Cortex of kidney (tissue), 1 donor: ENCODE results near the gene NPAS4.
"Not testable (repeated sequence)": the region's sequence is repeated elsewhere in the genome, so short reads cannot be mapped to it uniquely, and the experiment has no call there.

Source experiments
- DNase-seq: peaks from one replicate; lab custom pipeline; 2025; lab: John Stamatoyannopoulos, UW

The NPAS4 gene

DNA sequence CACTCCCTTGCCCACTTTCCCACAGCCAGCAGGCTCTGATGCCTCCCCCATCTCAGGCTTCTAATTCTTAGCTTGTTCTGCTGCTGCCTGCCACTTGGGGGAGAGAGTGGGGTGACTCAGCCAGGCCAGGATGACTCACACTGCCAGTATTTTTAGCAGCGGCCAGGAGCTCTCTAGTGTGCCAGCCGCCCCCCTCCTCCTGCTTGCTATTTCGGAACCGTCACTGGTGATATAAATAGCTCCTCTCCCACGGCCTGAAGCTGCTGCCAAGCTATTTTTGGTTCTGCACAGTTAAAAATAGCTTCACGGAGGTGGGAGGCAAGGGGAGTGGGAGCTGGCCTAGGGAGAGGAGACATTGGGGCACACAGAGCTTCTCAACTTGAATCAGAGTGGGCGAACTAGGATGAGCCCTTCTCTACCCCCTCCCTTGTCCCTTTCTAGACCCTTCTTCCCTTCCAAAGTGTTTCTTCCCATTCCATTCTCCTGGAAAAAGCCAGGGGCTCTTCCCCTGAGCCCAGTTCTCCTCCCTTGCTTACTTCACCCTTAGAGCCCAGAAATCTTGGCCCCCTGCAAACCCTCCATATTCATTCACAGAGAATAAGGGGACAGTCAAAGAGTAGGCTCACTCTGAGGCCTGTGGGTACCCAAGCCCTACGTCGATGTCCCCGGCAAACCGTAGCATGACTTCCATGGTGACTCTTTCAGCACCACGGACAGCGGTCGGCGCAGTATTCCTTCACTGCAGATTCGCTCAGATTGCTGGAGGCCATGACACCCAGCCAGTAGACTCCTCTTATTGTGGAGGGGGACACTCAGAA lies 2.5 kb upstream of the NPAS4 start:
- DNase-seq: no peak

DNA sequence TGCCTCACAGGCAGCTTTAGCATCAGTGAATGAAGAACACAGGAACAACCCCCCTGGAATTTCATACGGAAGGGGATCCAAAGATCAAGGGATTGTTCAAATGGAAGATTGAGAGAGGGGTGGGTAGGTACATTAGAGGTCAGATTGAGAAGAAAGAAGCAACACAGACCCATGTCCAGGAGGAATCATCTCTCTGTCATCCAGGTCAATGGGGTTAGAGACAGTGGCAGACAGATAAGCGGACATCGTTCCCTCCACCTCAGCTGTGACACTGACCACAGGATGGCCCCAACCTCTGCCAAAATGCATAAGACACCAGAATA lies 1.9 kb upstream of the NPAS4 start:
- no peak for DNase-seq

DNA sequence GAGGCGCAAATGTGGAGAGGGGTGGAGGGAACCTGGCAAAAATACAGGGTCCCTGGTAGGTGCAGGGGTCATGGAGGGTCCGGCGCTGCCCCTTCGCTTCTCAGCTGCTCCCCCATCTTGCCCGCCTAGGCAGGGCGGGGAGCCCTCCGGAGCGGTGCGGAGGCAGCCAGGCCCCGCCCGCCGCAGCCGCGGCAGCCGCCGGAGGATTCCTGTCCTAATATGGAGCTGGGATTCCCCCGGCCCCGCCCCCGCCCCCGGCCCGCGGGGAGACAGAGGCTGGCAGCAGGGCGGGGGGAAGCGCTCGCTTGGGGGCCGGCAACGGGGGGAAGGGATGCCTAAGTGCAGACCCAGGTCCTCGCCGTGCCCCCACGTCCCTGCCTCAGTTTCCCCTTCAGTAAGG lies 1.0 kb upstream of the NPAS4 start:
- no peak for DNase-seq

DNA sequence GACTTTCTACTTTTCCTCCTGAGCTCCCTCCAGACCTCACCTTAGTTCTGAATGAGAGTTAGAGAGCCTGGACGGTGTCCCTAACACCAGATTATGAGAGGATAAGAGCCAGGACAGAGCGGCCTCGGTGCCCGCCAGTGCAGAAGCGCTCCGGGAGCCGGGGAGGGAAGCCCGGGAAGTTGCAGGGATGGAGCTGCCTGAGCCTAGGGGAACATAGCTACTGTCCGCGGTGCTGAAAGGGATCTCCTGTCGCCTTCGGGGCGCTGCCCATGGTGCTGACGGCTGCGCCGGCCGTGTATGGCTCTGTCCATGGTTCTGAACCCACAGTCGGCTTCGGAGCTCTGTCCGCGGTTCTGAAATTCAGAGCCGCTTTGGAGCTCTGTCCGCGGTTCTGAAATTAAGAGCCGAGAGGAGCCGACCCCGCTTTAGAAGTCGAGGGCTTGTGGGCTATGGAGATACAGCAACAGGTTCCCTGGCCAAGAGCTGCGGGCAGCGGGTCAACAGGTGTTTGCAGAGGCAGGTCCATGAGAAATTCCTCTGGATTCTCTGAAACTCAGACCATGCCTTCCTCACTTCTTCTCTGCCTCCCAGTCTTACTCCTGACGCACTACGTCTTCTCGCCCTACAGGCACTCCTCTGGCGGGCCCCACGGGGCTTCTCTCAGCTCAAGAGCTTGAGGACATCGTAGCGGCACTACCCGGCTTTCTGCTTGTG lies 814 bp downstream of the NPAS4 start:
- no peak for DNase-seq

DNA sequence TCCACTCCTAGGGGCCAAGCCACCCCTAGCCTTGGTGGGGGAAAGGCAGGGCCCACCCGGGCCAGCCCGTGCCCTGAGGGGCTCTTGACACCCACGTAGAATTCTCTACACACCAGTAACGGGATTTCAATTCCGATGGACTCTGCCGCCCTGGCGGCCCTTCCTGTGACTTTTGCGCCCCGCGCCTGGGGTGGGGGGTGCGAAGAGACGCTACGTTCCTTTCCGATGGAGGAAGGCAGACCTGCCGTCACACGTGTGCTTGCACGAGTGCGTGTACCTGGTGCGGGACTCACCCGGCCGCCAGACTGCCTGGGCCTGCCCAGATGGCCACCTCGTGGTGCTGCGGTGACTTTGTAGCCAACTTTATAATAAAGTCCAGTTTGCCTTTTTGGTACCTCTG lies 5.5 kb downstream of the NPAS4 start:
- no peak for DNase-seq

DNA sequence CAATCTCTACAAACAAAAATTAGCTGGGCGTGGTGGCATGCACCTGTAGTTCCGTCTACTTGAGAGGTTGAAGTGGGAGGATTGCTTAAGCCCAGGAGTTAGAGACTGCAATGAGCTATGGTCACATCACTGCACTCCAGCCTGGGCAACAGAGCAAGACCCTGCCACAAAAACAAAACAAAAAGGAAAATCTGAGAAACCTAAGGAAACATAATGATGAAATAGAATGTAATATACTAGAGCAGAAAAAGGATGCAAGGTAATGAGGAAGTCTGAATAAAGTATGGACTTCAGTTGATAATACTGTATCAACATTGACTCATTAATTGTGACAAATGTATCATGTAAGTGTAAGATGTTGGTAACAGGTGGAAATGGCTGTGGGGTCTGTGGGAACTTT lies 8.1 kb downstream of the NPAS4 start:
- no peak for DNase-seq

DNA sequence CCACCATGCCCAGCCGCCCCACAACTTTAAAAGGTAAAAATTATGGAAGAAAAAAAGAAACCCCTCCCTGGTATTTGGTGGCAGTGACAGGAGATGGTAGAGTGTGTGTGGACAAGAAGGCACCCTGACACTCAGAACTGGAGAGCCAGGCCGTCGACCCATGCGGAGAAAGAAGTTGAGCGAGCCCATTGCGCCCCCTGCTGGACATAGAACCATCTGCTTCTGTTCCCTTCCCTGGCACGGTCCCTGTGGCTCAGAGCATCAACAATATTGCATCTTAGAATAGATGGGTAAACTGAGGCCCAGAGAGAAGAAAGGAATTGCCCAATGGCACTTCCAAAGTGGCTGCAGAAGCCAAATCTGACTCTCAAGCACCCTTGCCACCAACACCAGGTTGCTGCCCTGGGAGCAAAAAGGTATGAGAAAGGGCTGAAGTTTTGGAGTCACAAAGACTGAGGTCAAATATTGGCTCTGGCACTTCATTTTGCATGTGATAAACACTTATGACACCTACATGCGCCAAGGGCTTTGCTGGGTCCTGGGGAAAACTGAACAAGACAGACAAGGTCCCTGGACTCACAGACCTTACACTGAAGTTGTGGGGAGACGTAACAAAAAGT lies 9.3 kb downstream of the NPAS4 start:
- DNase-seq: no peak

DNA sequence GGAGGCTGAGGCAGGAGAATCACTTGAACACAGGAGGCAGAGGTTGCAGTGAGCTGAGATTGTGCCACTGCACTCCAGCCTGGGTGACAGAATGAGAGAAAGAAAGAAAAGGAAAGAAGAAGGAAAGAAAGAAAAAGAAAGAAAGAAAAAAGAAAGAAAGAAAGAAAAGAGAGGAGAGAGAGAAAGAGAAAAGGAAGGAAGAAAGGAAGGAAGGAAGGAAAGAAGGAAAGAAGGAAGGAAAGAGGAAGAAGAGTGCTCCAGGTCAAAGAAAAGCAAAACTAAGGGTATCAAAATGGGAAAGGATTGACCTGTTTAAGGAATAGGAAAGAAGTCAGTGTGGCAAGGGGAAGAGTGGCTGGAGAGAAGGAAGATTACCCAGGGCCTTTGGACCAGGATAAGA lies 10.5 kb downstream of the NPAS4 start:
- not testable (repeated sequence) for DNase-seq

DNA sequence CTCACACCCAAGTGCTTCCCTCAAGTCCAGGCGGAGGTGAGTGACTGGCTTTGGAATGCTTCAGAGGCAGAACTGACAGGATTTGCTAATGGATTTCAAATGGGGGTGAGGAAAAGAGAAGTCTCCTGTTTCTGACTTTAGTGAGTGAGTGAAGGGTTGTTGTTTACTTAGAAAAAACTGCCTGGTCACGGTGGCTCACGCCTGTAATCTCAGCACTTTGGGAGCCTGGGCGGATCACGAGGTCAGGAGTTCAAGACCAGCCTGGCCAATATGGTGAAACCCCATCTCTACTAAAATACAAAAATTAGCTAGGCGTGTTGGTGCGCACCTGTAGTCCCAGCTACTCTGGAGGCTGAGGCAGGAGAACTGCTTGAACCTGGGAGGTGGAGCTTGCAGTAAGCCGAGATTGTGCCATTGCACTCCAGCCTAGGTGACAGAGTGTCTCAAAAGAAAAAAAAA lies 11.1 kb downstream of the NPAS4 start:
- DNase-seq: not testable (repeated sequence)

DNA sequence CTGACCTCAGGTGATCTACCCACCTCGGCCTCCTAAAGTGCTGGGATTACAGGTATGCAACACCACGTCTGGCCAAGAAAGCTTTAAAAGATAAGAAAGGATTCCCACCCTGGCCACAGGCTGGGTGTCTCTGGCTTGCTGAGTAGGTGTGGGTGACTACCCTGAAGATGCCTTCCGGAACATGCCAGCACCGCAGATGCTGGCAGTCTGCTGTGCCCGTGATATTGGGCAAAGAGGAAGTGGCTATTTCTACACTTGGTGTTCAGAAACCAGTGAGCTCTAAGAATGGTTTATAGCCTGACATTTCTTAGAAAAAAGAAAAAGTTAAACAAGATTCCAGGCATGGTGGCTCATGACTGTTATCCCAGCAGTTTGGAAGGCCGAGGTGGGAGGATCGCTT lies 11.8 kb downstream of the NPAS4 start:
- no peak for DNase-seq

DNA sequence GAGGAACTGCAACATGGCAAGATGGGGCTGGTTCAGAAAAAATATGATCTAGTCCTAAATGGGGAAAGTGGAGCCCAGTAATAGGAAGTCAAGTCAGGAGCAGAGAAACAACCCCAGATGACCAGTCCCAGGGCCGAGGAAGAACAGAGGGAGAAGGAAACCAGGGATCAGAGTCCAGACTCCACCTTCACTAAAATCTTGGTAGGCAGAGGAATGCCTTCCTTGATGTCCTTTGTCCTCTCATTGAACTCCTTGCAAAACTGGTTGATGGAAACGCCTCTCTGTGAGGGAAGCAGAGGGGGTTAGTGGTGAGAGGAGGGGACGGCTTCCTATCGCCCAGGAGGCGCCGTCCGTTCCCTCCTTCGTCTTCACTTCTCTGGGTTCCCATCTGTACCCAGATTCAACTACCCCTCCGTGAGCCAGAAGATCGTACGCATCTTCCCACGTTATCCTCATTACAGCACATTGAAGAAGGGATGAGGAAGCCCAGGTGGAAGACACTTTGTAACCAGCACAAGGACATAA lies 17.2 kb downstream of the NPAS4 start:
- DNase-seq: no peak

DNA sequence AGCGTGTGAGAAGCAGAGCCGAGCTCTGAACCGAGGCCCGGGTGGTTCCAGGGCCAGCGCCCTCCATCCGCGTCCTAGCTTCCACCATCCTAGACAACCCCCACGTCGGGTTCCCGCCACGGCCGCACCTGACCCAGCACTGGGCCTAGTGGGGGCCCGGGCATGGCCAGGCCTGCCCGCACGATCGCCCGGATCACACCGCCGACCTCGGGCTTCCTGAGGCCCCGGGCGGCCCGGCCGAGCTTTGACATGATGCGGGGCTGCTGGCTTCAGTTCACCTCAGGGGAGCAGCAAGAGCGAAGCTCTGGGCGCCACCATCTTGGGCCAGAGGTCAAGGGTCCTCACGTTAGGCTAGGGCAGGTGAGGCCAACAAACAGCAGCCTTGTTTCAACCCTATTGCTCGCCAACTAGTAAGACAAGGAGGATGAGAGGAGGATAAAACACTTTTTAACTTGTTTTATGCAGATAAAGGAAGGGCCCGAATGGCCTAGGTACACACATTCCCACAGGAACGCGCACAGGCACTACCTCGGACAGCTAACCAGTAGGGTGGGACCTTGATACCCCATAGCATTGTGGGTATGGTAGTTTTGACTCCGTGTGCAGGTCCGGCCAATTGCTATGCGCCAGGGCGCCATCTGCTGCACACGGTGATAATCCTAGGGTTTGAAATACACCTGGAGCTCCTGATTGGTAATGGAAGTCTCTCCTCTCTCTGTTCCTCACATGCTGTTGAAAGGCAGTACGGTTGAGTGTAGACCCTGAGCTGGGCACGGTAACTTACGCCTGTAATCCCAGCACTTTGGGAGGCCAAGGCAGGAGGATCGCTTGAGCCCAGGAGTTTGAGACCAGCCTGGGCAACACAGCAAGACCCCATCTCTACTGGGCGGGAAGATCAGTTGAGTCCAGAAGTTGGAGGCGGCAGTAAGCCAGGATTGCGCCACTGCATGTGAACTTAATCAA lies 17.9 kb downstream of the NPAS4 start, which contains the start of gene MRPL11:
TSS of gene MRPL11 (minus strand) at position 345 of the 963 bp plus-strand sequence. CDS start at position 251, 94 bp downstream.
- no peak for DNase-seq

DNA sequence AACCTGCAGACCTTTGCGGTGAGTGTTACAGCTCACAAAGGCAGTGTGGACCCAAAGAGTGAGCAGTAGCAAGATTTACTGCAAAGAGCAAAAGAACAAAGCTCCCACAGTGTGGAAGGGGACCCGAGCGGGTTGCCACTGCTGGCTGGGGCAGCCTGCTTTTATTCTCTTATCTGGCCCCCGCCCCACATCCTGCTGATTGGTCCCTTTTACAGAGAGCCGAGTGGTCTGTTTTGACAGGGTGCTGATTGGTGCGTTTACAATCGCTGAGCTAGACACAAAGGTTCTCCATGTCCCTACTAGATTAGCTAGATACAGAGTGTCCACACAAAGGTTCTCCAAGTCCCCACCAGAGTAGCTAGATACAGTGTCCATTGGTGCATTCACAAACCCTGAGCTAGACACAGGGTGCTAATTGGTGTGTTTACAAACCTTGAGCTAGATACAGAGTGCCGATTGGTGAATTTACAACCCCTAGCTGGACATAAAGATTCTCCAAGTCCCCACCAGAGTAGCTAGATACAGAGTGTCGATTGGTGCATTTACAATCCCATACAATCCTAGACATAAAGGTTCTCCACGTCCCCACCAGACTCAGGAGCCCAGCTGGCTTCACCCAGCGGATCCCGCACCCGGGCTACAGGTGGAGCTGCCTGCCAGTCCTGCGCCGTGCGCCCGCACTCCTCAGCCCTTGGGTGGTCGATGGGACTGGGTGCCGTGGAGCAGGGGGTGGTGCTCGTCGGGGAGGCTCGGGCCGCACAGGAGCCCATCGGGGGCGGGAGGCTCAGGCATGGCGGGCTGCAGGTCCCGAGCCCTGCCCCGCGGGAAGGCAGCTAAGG lies 19.5 kb downstream of the NPAS4 start:
- DNase-seq: not testable (repeated sequence)

DNA sequence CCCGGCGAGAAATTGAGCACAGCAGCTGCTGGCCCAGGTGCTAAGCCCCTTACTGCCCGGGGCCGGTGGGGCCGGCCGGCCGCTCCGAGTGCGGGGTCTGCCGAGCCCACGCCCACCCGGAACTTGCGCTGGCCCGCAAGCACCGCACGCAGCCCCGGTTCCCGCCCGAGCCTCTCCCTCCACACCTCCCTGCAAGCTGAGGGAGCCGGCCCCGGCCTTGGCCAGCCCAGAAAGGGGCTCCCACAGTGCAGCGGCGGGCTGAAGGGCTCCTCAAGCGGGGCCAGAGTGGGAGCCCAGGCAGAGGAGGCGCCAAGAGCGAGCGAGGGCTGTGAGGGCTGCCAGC lies 20.1 kb downstream of the NPAS4 start:
- DNase-seq: not testable (repeated sequence)

DNA sequence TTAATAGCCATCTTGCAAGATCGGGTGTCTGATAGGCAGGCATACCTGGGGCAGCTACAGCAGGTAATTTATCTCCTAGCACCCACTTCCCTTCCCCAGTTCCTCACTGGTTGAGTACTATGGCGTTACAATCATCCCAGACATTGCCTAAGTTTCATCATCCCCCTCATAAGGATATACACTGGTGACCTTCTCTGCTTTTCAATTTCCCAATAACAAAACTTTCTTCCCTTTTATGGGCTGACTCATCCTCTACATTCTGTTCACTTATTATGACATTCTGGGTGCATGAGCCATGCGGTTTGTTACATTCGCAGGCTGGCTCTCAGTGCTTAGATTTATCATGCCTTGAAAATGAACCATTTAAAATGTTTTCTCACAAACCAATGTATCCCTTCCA lies 22.8 kb downstream of the NPAS4 start:
- DNase-seq: no peak

DNA sequence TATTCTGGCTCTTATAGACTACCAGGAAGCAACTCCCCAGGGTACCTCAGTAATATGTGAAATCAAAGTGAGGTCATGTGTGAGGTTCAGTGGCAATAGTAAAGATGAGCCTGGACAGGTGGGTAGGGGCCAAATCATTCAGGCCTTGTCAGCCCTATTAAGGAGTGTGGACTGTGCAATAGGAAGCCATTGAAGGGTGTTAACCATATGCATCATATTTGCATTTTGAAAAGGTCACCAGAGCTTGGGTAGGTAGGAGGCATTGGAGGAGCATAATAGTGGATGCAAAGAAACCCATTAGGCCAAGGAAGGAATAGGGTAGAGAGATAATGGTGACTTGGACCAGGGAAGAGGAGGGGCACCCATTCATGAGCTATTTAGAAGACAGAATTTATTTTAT lies 26.2 kb downstream of the NPAS4 start:
- DNase-seq: no peak

DNA sequence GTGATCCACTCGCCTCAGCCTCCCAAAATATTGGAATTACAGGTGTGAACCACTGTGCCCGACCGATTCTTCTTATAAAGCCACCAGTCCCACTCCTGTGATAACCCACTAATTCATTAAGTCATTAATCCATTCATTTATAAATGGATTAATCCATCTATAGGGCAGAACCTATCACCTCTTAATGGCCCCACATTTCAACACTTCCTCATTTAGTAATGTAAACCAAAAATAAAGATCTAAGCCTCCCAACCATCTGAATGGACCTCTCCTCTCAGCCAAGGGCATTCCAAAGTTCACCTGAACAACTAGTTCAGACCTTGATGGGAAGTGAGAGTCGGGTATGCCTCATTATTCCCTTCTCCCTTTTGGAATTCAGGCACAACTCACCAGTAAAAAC lies 27.7 kb downstream of the NPAS4 start:
- DNase-seq: no peak

DNA sequence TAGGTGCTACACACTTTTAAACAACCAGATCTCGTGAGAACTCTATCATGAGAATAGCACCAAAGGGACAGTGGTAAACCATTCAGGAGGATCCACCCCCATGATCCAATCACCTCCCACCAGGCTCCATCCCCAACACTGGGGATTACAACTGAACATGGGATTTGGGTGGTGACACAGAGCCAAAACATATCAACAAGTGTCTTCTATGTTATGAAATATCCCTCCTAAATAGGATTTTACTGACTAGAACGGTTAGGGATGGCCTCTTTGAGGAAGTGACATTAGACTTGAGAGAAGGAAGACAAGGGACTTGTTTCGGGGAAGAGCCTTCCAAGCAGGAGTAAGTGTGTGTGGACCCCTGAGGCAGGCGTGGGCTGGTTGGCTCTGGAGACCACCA lies 29.7 kb downstream of the NPAS4 start:
- DNase-seq: no peak

DNA sequence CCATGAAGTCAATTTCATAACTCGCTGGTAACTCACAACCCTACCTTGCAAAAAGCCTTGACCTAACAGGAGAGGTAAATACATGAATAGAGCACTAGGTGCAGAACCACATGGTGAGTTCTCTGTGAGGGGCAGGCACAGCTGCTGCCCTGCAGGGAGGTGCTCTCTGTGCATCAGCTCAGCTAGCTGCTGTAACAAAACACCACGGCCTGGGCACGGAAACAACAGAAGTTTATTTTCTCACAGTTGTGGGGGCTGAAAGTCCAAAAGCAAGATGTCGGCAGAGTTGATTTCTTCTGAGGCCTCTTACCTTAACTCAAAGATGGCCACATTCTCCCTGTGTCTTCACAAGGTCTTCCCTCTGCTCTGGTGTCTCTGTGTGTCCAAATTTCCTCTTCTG lies 30.8 kb downstream of the NPAS4 start:
- DNase-seq: no peak

DNA sequence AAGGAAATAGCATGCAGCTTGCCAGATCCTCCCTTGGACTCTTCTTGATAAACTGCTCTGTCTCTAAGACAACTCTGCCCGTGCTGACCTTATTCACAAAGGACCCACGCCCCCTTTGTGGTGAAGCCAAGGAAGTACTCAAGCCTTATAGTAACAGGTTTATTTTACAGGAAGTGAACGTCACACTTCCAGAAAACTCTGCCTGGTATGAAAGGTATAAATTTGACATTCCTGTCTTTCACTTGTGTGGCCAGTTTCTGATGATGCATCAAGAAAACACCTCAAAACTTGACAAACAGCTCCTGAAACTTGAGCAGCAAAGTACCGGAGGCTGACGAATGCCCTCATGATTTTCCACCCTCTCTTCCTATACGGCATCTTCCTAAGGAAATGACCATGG lies 33.4 kb downstream of the NPAS4 start:
- DNase-seq: no peak

DNA sequence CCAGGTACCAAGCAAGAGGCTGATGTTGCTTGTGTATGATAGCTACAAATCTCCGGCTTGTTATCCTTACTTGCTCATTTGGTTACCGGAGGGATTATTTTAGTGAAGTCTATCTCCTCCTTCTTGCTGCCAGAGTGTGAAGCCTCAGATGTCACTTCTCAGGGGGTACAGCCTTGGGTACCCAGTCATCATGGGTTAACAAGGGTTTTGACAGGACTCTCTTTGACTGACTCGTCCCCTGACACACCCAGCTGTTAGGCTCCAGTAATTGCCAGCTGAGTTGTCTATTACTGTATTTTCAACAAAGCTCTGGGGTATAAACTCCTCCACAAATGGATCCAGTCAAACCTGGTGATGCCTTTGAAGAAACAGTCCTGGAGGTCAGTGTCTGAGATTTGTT lies 34.0 kb downstream of the NPAS4 start:
- no peak for DNase-seq
